MCF 10A (cell line): ENCODE data around the gene KDM4B. TPM values are rescaled to one million over a fixed set of nuclear protein-coding genes. Genes with fewer than 3 reads are reported as not detected.

Source experiments
- BruUV-seq: library from RNA; stranded (reverse); fragments of 400-500 nt; replicated peaks from 2 replicates; lab custom pipeline; 2021; lab: Mats Ljungman, UMichigan
- CTCF ChIA-PET: fragments of 300-600 bp; sonication (Branson Sonifier 250); formaldehyde crosslinking; extraction: SDS; loops from one replicate; lab custom pipeline; 2021; ENCODE audit warnings: antibody characterized with exemption, inconsistent platforms; lab: Yijun Ruan, JAX
- POLR2A ChIA-PET: fragments of 300-600, 350-650 bp; sonication (Branson Sonifier 250); formaldehyde crosslinking; extraction: SDS; loops from one replicate; lab custom pipeline; 2020; ENCODE audit warnings: antibody characterized with exemption, inconsistent platforms; lab: Yijun Ruan, JAX
- DNase-seq: peaks from one replicate; pipeline ENCODE4 v3.0.0-alpha.2; 2018; ENCODE audit not compliant: unreplicated experiment
- H3K27ac Mint-ChIP-seq: one replicate; pipeline ENCODE4 v1.8.0; 2022; ENCODE audit warnings: mild to moderate bottlenecking, low read depth, mixed read lengths; ENCODE audit not compliant: unreplicated experiment
- H3K27me3 Mint-ChIP-seq: one replicate; pipeline ENCODE4 v1.8.0; 2022; ENCODE audit warnings: mixed read lengths; ENCODE audit not compliant: insufficient read depth, unreplicated experiment
- H3K36me3 Mint-ChIP-seq: one replicate; pipeline ENCODE4 v1.8.0; 2022; ENCODE audit warnings: mild to moderate bottlenecking, moderate library complexity, mixed read lengths; ENCODE audit not compliant: insufficient read depth, unreplicated experiment
- H3K4me1 Mint-ChIP-seq: one replicate; pipeline ENCODE4 v1.8.0; 2022; ENCODE audit warnings: mixed read lengths; ENCODE audit not compliant: insufficient read depth, unreplicated experiment
- H3K4me3 Mint-ChIP-seq: one replicate; pipeline ENCODE4 v1.8.0; 2022; ENCODE audit warnings: mild to moderate bottlenecking, moderate library complexity, mixed read lengths; ENCODE audit not compliant: unreplicated experiment
- H3K9me3 Mint-ChIP-seq: one replicate; pipeline ENCODE4 v1.8.0; 2022; ENCODE audit warnings: mixed read lengths; ENCODE audit not compliant: unreplicated experiment
- CTCF ChIP-seq: fragments of 200-600 bp; IDR thresholded peaks from one replicate; pipeline ENCODE4 v1.8.0; 2022; ENCODE audit warnings: antibody characterized with exemption, mild to moderate bottlenecking; ENCODE audit not compliant: unreplicated experiment
- intact Hi-C: fragments of 100-400 bp; cut with micrococcal nuclease; formaldehyde crosslinking; loops from 2 replicates; pipeline ENCODE4 v1.14.1; 2022
- total RNA-seq: library from RNA; stranded (reverse); gene quantifications from 2 replicates; pipeline ENCODE4 v1.2.3, GENCODE V29; 2022

The KDM4B gene
- total RNA-seq, 1 experiment from 2014 or later, result 34.4 TPM

DNA sequence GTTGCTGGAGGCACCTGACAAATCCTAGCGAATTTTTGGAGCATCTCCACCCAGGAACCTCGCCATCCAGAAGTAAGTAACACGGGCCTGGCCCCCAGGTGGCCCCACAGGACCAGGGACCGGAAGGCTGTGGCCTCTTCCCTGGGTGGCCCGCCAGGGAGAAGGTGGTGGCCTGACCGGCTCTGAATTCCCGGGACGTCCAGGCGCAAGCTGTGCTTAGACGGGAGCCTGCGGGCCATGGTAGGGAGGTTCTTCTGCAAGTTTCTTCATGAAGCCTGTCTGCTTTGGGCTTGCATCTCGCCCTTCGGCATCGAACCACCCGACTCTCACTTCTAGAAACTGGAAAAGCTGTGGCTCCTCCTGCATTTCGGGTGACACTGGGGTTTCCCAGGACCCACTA lies 47.4 kb downstream of the KDM4B start:
- intact Hi-C loops, result no loop called here
- no peak overlapping the region for H3K4me3 Mint-ChIP-seq

DNA sequence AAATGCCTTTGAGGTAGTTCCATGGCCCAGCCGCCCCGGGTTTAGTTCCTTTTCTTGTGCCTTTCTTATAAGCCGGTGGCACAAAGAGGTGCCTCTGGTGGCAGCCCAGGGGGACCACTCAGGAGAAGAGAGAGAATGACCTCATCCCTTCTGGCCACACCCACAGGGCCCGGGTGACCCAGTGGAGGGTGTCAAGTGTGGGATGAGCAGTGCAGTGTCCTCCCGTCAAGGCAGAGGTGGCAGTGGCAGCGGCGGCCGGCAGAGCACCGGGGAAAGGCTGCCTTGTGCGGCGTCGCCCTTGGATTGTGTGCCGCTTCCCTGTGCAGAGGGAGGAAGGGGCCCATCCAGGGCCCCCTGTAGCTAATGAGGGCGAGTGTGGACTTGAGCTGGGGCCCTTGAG lies 47.9 kb downstream of the KDM4B start:
- CTCF ChIA-PET, result interaction anchor here (0.6 kb wide), 1 partner anchor 24 kb away, joined by 3 read pairs; no protein-coding TSS in a partner anchor
- no peak for TF ChIP-seq CTCF
- Mint-ChIP-seq H3K9me3 (no peaks in the 10 kb centered on the region), H3K27me3 (no peaks in the 10 kb centered on the region), H3K27ac (no peak overlapping the region), H3K36me3 (peaks cover 43% of the 10 kb centered on the region), H3K4me1 (peaks cover 14% of the 10 kb centered on the region), H3K4me3 (no peak overlapping the region)
- BruUV-seq, result no TSS peak
- POLR2A ChIA-PET, result interaction anchor here (0.6 to 1.7 kb wide), 2 partner anchors 10 to 12 kb away, joined by 3 to 7 read pairs; no protein-coding TSS in a partner anchor
- intact Hi-C loops, result no loop called here
- no peak for DNase-seq

More for the DNA sequence above, 47.4 kb downstream of the KDM4B start:
- DNase-seq, result no peak
- Mint-ChIP-seq H3K9me3 (no peaks in the 10 kb centered on the region), H3K27me3 (no peaks in the 10 kb centered on the region), H3K4me1 (peaks cover 14% of the 10 kb centered on the region), H3K27ac (no peak overlapping the region), H3K36me3 (peaks cover 40% of the 10 kb centered on the region)
- ChIA-PET CTCF (interaction anchor here (0.6 to 1.3 kb wide), 3 partner anchors 13 to 207 kb away, joined by 3 to 6 read pairs (median 3); no protein-coding TSS in a partner anchor), POLR2A (interaction anchor here (1.7 kb wide), 1 partner anchor 10 kb away, joined by 7 read pairs; no protein-coding TSS in a partner anchor)
- TF ChIP-seq CTCF, result no peak
- no TSS peak for BruUV-seq

GRCh38 chr19:5017235-5017634 lies 48.3 kb downstream of the KDM4B start:
- H3K4me3 Mint-ChIP-seq, result no peak overlapping the region
- H3K27ac Mint-ChIP-seq, result no peak overlapping the region
- TSS peak; percentile 21 for BruUV-seq
- H3K27me3 Mint-ChIP-seq, result no peaks in the 10 kb centered on the region
- ChIA-PET POLR2A (interaction anchor here (0.6 to 1.7 kb wide), 4 partner anchors 9 to 47 kb away, joined by 3 to 7 read pairs (median 4); no protein-coding TSS in a partner anchor), CTCF (interaction anchor here (0.6 to 1.7 kb wide), 3 partner anchors 15 to 605 kb away, joined by 3 to 9 read pairs (median 4); partner anchors contain the start of gene SAFB2)
- peak; percentile 72 for DNase-seq
- peaks cover 14% of the 10 kb centered on the region for H3K4me1 Mint-ChIP-seq
- intact Hi-C loops, result no loop called here
- no peaks in the 10 kb centered on the region for H3K9me3 Mint-ChIP-seq
- H3K36me3 Mint-ChIP-seq, result peaks cover 43% of the 10 kb centered on the region
- no peak for TF ChIP-seq CTCF

DNA sequence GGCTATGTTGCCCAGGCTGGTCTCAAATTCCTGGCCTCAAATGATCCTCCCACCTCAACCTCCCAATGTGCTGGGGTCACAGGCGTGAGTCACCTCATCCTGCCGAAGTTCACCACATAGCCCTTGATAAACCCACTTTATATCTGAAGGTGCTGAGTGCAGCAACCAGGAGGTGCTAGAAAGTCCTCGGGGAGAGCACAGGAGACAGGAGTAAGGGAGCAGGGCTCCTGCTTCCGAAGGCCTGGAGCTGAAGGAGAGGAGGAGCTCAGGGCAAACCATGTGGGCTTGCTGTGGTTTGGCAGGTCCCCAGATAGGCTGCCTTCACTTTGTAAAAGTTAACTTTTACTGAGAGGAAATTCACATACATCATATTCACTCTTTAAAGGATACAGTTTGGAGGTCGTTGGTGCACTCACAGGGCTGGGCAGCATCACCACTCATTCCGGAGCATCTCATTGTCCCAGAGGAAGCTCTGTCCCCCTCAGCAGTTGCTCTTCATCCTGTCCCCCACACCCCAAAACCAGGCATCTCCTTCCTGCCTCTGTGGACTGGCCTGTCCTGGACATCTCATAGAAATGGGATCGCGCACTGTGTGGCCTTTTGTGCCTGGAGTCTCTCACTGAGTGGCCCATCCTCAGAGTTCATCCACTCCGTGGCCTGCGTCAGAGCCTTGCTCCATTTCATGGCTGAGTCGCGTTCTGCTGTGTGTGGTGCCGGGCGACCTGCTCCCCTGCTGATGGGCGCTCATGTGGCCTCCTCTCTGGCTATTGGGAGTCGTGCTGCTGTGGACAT lies 49.5 kb downstream of the KDM4B start:
- no peak for TF ChIP-seq CTCF
- BruUV-seq, result no TSS peak
- Mint-ChIP-seq H3K36me3 (peaks cover 43% of the 10 kb centered on the region), H3K4me3 (no peak overlapping the region), H3K9me3 (no peaks in the 10 kb centered on the region), H3K27ac (no peak overlapping the region), H3K4me1 (peaks cover 7% of the 10 kb centered on the region), H3K27me3 (no peaks in the 10 kb centered on the region)
- POLR2A ChIA-PET, result interaction anchor here (0.5 to 1.7 kb wide), 3 partner anchors 8 to 1649 kb away, joined by 3 to 7 read pairs (median 5); no protein-coding TSS in a partner anchor
- DNase-seq, result no peak
- intact Hi-C loops, result no loop called here
- CTCF ChIA-PET, result interaction anchor here (0.6 to 1.7 kb wide), 3 partner anchors 13 to 604 kb away, joined by 3 to 9 read pairs (median 4); partner anchors contain the start of gene SAFB2
